SK-N-MC (cell line): ENCODE measurements around the gene CFAP410.

Experiments
- EZH2 ChIP-seq: fragments of 200-600 bp; sonication (generic); IDR thresholded peaks from one replicate; pipeline ENCODE4 v1.6.1; 2017; ENCODE audit warnings: antibody characterized with exemption
- FOXP2 ChIP-seq: optimal IDR thresholded peaks from 2 replicates; pipeline ENCODE3; 2011; ENCODE audit warnings: mild to moderate bottlenecking, moderate library complexity; ENCODE audit not compliant: insufficient read depth; ENCODE audit errors: extremely low read length, control extremely low read depth
- POLR2AphosphoS5 ChIP-seq: IDR thresholded peaks from 2 replicates; pipeline ENCODE4 v1.6.1; 2012; ENCODE audit warnings: mild to moderate bottlenecking, low read depth, low read length, borderline replicate concordance

DNA sequence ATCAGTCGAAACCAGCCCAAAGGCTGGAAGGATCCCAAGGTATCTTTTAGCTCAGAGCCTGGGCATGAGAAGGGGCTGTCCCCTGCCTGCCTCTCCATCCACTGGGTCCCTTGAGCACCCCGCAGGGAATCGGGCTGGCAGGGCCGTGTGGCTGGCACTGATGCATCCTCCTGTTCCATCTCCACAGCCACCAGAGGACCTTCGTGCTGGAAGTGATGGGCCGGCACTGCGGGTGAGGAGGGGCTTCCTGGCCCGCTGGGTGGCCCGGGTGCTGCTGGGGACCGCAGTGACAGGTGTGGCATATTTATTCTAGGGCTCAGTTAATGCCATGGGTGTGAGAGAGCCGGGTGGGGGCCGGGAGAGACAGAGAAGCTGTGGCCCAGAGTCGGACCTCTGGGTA is 25.7 kb downstream of the CFAP410 start:
- TF ChIP-seq POLR2AphosphoS5 = no peak
- no peak for TF ChIP-seq EZH2
- TF ChIP-seq FOXP2 = no peak
